Upper lobe of left lung (tissue), 4 donors: ENCODE data around the gene COCH.

ENCODE experiments used
- EP300 ChIP-seq, 4 donors: sonication (generic); formaldehyde crosslinking; IDR thresholded peaks; one replicate each; pipeline ENCODE4 v1.5.1; 2017; ENCODE audit warnings: antibody characterized with exemption in 4 of 4, control low read depth in 2 of 4
- POLR2A ChIP-seq, 4 donors: fragments of 450-650 bp; IDR thresholded peaks; one replicate each; pipeline ENCODE4 v1.5.1; 2016 to 2017; ENCODE audit warnings: antibody characterized with exemption in 4 of 4, mild to moderate bottlenecking in 2 of 4
- POLR2AphosphoS5 ChIP-seq, 2 donors: sonication (generic); formaldehyde crosslinking; IDR thresholded peaks; one replicate each; pipeline ENCODE4 v1.5.1; 2017; ENCODE audit warnings: antibody characterized with exemption in 2 of 2
- TF ChIP-seq, protein P1 (sequence below), 6 experiments: fragments of 450-650 bp in 4 of 6; fragments of 200-600 bp in 2 of 6; sonication (generic) in 2 of 6; IDR thresholded peaks; one replicate each; pipeline ENCODE4 v1.5.1; 2016 to 2019; ENCODE audit warnings: antibody characterized with exemption in 6 of 6

DNA sequence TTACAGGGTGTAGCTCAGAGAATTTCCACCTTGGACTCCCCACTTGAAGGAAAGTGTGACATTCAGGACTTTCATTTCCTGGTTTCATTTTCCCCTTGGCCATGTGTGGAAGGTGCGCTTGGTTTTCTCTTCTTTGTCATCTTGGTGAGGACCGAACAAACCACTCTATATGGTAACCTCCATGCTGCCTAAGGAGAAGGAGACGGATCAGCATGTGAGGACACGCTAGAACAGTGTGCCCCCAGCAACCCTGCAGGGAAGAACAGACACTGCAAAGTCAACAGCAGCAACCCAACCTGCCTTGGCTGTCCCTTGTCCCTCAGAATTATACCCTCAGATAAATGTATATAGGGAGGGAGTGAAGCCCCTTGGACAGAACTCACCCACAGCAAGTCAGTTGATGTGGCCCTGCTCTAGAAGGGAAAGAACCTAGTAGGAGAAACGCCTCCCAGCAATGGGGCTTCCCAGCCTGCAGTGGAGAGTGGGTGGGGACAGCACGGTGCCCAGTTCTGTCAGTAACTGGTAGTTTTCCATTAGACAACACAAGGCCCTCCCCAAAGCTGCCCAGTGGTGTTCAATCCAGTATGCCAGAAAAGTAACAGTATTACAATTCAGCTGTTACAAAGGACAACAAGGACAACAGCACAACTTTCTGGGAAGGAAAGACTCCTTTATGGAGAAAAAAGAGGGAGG is 18.9 kb upstream of the COCH start:
- TF ChIP-seq, protein P1, sequence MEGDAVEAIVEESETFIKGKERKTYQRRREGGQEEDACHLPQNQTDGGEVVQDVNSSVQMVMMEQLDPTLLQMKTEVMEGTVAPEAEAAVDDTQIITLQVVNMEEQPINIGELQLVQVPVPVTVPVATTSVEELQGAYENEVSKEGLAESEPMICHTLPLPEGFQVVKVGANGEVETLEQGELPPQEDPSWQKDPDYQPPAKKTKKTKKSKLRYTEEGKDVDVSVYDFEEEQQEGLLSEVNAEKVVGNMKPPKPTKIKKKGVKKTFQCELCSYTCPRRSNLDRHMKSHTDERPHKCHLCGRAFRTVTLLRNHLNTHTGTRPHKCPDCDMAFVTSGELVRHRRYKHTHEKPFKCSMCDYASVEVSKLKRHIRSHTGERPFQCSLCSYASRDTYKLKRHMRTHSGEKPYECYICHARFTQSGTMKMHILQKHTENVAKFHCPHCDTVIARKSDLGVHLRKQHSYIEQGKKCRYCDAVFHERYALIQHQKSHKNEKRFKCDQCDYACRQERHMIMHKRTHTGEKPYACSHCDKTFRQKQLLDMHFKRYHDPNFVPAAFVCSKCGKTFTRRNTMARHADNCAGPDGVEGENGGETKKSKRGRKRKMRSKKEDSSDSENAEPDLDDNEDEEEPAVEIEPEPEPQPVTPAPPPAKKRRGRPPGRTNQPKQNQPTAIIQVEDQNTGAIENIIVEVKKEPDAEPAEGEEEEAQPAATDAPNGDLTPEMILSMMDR (IDR thresholded peaks at IDR 0.05) = no peak
- TF ChIP-seq POLR2A (IDR thresholded peaks at IDR 0.05) (no peak), POLR2AphosphoS5 (IDR thresholded peaks at IDR 0.05) (no peak), EP300 (IDR thresholded peaks at IDR 0.05) (no peak)
